A549 (cell line): Measurements from ENCODE around the gene MAPRE3.

Source experiments
- CTCF ChIP-seq: fragments of >200 bp; sonication (Bioruptor Twin); formaldehyde crosslinking; IDR thresholded peaks from 3 replicates; pipeline ENCODE4 v1.5.1; 2016
- POLR2A ChIP-seq: IDR thresholded peaks from 2 replicates; pipeline ENCODE4 v1.6.1; 2012; ENCODE audit warnings: mild to moderate bottlenecking, low read length
- USF2 ChIP-seq: fragments of 450-650 bp; IDR thresholded peaks from 2 replicates; pipeline ENCODE4 v1.6.1; 2014; ENCODE audit warnings: antibody characterized with exemption

- no peak for TF ChIP-seq POLR2A
- no peak for TF ChIP-seq CTCF
- TF ChIP-seq USF2, result no peak
Observed at GRCh38 chr2:27069961-27070618, 99.7 kb downstream of the MAPRE3 start.
